Stimulated activated CD4-positive, alpha-beta T cell treated with anti-CD3 and anti-CD28 coated beads, Interleukin-15, amount 100 ng/mL, for 1 hour (primary cell): ENCODE measurements around the gene IFNL2.

ENCODE experiments used
- DNase-seq, 2 donors: peaks; one replicate each; pipeline ENCODE4 v3.0.0-alpha.2; 2020; ENCODE audit warnings: low read depth in 1 of 2, low spot score in 1 of 2

Gene IFNL2

DNA sequence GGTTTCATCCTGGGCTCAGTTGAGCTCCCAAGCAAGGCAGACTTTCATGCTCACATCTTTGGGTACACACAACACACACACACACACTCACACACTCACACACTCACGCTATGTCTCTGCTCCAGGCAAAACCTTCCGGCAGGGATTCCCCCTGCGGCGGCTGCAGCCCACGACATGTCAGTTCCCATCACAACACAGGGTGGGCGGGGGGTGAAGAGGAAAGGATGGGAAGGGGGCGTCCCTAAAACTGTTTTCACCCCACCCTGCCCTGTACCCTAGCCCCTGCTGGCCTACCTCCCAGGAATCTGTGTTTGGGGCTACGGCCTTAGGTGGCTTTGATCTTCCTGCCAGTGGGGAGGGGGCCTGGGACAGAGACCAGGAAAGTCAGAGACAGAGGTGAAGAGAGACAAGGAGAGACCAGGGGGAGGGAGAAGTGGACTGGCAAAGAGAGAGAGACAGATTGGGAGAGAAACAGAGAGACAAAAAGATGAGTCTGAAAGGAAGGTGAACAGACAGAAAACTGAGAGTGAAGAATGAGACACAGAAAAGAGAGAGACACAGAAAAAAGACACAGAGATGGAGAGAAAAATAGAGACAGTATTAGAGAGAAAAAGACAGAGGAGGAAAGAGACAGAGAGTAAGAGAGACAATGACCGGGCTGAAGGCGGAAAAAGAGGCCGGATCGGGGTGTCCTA lies 48.6 kb downstream of the IFNL2 start:
- no peak for DNase-seq

DNA sequence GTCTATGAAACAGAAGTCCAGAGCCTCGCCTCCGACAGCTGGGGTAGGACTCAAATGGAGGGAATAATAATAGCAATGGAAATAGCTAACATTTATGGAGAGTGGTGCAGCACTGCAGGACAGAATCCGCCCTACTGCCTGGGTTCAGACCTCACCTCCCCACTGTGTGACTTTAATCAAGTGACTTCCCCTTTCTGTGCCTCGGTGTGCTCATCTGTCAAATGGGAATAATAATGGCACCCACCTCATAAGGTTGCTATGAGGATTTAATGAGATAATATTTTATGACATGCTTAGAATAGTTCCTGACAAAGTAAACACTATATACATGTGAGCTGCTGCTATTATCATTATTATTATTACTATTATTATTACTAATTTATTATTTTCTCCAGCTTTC lies 49.3 kb downstream of the IFNL2 start:
- DNase-seq = no peak

GRCh38 chr19:39318071-39318470 lies 49.9 kb downstream of the IFNL2 start:
- no peak for DNase-seq

GRCh38 chr19:39318690-39319089 lies 50.5 kb downstream of the IFNL2 start:
- no peak for DNase-seq

- DNase-seq = no peak
Measured at GRCh38 chr19:39319098-39319891, 51.1 kb downstream of the IFNL2 start.
